Stimulated activated CD8-positive, alpha-beta memory T cell treated with anti-CD3 and anti-CD28 coated beads, Interleukin-7, amount 100 ng/mL, for 24 hours (primary cell): Measurements from ENCODE around the gene ING1.
"Not testable (repeated sequence)": the region's sequence is repeated elsewhere in the genome, so short reads cannot be mapped to it uniquely, and the experiment has no call there.

Source experiments
- DNase-seq: peaks from one replicate; pipeline ENCODE4 v3.0.0-alpha.2; 2020; ENCODE audit warnings: low read depth

ING1 gene

GRCh38 chr13:110713642-110713952, at the start of gene ING1:
Gene ING1 (plus strand): TSS chr13:110713700. CDS start chr13:110714150, 450 bp downstream.
- DNase-seq: no peak

GRCh38 chr13:110664041-110664440, 49.5 kb upstream of the ING1 start:
- DNase-seq: no peak

GRCh38 chr13:110664673-110665072, 48.8 kb upstream of the ING1 start:
- no peak for DNase-seq

- no peak for DNase-seq
Measured at GRCh38 chr13:110665491-110666254, 47.8 kb upstream of the ING1 start.

- no peak for DNase-seq
Measured at GRCh38 chr13:110666255-110666533, 47.3 kb upstream of the ING1 start.

GRCh38 chr13:110669036-110669435, 44.5 kb upstream of the ING1 start:
- DNase-seq: no peak

- not testable (repeated sequence) for DNase-seq
Measured at GRCh38 chr13:110669814-110670213, 43.7 kb upstream of the ING1 start.

GRCh38 chr13:110676595-110677587, 36.6 kb upstream of the ING1 start:
- peak; percentile 11 for DNase-seq

GRCh38 chr13:110677731-110678545, 35.6 kb upstream of the ING1 start:
- no peak for DNase-seq

GRCh38 chr13:110680852-110681251, 32.6 kb upstream of the ING1 start:
- no peak for DNase-seq

GRCh38 chr13:110681868-110682550, 31.5 kb upstream of the ING1 start:
- DNase-seq: no peak

- DNase-seq: no peak
Measured at GRCh38 chr13:110682746-110683145, 30.8 kb upstream of the ING1 start.

- DNase-seq: no peak
Measured at GRCh38 chr13:110683203-110683883, 30.2 kb upstream of the ING1 start.

- no peak for DNase-seq
Measured at GRCh38 chr13:110683921-110684320, 29.6 kb upstream of the ING1 start.

GRCh38 chr13:110684388-110685056, 29.0 kb upstream of the ING1 start:
- no peak for DNase-seq

GRCh38 chr13:110685305-110686020, 28.0 kb upstream of the ING1 start:
- no peak for DNase-seq

GRCh38 chr13:110687736-110688135, 25.8 kb upstream of the ING1 start:
- DNase-seq: no peak

- no peak for DNase-seq
Measured at GRCh38 chr13:110689041-110689440, 24.5 kb upstream of the ING1 start.

GRCh38 chr13:110689711-110690110, 23.8 kb upstream of the ING1 start:
- no peak for DNase-seq

GRCh38 chr13:110690516-110690915, 23.0 kb upstream of the ING1 start:
- no peak for DNase-seq
